Activated T-helper 1 cell treated with Interleukin-2 at 50 U/mL for 16 hours (primary cell): ENCODE data around the gene HMGB4.

Experiments
- DNase-seq: peaks from one replicate; pipeline ENCODE4 v3.0.0-alpha.2; 2020; ENCODE audit warnings: low read depth

Gene HMGB4, protein sequence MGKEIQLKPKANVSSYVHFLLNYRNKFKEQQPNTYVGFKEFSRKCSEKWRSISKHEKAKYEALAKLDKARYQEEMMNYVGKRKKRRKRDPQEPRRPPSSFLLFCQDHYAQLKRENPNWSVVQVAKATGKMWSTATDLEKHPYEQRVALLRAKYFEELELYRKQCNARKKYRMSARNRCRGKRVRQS

DNA sequence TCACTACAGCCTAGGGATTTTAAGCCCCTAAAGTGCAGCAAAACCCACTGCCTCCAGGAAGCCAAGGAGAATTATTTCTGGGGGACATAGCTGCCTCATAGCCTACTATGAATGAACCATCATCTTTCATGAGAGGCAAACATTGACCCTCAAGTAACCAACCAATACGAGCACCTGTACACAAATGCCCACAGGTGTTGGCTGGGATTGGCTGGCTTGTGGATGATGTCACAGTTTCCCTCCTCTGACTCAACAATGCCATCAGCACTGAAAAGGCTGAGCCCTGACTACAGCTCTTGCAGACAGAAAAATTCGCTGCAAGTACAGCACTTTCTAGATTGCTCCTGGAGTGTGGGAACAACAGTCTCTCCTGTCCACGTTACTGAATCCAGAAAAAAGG, at the start of gene HMGB4:
Gene HMGB4, plus strand, starts transcription at position 301 of the 400 bp plus-strand sequence. CDS start 113 bp downstream, outside the sequence.
- DNase-seq = no peak

DNA sequence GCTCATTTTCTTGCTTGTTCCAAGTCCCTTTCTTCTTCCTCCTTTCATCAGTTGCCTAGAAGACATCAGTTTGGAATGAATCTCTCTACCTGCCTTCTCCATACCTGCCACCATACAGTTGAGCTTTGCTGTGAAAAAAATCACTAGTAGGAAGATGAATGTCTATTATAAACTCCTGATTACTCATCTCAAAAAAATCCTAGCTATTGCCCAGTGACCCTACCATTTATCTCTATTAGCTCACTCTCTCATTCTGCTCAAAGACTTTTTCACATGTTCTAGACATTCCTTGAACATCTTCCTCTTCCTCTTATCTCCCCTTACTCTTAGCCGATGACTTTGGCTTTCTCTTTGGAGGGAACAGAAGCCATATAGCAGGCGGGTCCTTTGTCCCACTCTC, 49.7 kb upstream of the HMGB4 start:
- DNase-seq = no peak

DNA sequence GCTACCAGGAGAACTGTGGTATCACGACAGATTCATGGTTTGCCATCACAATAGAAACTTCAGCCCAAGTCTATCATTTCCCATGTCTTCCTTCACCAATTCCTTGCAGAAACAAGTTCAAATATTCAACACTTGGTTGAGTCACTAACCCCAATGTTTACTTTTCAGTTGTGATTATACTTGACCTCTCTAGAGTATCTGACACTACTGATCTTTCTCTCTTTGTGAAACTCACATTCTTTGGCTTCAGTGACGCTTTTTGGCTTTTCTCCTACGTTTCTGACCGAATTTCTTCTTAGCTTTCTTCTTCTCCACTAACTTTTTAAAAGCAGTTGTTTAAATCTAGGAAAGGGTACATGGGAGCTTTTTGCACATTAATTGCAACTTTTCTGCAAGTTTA, 48.8 kb upstream of the HMGB4 start:
- DNase-seq = no peak

DNA sequence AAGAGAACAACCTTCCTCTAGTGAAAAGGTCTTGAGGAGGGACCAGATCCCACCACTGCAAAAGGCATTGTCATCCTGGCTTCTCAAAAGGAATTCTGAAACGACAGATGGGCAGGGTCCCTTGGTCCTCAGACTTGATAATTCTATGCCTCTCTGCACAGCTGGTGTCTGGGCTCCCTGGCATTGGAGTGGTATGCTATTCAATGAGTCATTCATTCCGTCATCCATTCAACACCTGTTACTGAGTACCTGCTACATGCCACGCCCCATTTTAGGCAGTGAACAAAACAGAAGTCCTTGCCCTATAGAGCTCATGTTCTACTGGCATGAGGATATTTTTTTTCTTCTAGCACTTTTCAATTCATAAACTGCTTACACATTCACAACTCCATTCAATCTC, 45.8 kb upstream of the HMGB4 start:
- no peak for DNase-seq

DNA sequence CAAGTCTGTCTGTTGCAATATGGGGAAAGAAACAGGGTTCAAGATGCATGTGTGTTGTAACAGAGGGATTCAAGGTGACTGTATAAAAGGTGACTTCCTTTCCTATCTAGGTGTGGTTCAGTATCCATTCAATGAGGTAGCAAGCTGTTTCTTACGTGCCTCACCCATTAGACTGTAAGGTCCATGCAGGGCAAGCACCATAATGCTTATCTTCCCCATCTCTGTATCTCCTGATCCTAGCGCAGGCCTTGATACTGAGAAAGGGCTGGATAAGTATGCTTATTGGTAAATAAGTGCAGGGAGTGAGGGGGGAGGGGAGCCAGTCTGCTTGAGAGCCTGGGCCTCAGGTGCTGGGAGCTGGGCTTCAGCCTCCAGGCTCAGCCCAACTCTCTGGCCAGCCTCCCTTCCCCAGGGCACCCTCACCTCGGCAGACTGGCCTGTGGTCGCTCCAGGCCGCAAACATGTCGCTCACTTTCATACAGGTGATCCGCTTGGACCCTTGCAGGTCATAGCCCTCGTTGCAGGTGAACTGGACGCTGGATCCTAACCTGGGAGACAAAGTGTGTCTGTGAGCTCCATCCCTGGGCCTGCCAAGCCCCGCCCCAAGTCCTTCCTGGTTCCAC, 44.5 kb upstream of the HMGB4 start:
- DNase-seq = no peak

DNA sequence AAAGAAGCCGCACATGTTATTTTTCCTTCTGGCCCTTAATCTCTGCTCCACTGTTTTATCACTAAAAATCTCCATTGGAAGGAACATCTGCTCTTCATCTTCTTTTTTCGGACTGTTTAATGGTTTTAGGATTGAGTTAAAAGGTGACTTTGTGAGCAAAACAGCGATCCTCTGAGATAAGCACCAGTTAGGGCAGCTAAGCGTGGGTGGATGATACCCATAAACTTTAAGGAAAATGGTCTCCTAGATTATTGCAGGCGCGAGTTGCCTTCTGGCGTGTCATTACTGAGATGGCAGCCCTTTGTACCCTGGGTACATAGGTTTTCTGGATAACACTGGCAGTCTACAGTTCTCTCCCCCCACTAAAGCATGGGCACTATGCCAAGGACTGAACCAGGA, 44.0 kb upstream of the HMGB4 start:
- DNase-seq = no peak

DNA sequence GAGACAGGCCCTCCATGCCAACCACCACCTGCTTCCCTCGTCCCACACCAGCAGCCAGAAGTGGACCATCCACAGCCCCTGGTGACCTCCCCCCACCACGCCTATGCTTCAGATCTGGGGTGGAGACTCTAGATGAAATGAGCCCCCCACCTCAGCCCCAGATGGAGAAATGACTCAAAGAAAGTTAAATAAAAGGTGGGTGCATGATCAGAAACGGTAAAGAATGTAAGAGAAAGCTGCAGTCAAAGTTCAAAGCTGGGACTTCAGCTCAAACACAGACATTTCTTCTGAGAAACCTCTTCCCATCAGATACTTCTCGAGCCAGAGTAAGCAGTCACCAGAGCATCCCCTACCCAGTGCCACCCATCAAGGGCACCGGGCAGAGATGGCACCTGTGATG, 43.1 kb upstream of the HMGB4 start:
- no peak for DNase-seq

DNA sequence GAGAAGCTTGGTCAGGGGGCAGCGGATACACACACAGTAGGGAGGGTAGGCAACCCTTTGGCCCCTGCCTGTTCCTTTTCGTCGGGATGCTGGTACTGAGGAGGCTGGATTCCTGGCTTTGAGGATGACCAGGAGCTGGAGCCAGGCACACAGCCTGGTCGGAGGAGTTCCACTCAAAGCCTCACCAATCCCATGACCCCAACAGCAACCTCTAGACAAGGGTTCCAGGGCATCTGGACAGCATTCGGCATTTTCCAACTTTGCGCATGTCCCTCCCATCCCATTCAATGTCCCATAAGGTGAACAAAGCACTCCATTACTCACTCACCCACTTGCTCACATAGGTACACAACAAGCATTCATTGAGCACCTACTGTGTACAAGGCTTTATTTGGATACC, 42.6 kb upstream of the HMGB4 start:
- DNase-seq = no peak

DNA sequence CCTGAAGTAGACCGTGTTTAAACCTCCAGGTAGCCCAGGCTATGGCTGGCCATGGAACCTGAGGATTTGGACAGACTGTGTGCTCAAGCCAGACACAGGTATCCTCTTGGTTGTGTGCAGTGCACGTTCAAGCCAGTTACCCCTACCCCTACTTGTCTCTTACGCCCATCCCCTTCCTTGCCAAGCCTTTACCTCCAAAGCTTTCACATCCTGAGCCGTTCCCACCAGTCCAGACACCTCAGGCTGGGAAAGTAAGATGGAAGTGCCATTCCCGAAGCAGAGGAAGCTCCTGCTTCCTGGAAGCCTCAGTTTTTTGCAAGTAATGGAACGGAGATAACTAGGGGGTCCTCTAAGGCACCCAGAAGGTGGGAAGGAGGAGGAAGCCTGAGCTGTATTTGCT, 41.5 kb upstream of the HMGB4 start:
- no peak for DNase-seq

DNA sequence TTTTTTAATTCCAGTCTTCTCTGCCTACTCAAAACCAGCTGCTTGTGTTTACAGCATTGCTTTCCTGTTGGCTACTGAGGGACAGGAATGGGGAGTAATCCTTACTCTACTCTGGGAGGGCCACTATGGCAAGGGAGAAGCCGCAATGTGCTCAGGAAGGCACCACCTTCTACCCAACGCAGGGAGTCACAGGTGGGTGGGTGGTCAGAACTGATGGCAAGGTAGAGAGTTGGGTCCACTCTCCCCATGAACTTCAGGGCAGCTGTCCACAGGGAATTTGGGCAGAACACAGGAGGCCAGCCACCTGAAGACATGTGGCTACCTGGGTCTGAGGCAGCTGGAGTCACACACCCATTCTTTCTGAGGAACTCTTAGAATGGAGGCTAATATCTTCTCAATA, 40.5 kb upstream of the HMGB4 start:
- no peak for DNase-seq

DNA sequence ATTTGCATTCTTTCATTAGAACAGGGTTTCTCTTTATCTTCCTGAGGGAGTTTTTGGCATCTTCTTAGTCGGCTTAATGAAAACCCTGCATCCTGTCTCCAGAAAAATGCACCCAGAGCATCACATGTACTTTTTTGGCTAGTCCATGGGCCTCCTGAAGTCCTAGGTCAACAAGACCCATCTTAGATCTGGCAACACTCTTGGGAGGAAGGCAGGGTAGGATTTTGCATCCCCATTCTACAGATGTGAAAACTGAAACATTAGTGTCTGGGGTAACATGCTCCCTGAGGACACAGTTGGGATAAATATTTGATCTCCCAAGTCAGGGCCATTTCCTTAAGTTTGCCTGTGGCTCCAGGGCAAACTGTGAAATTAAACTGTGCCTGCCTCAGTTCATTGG, 40.0 kb upstream of the HMGB4 start:
- no peak for DNase-seq

DNA sequence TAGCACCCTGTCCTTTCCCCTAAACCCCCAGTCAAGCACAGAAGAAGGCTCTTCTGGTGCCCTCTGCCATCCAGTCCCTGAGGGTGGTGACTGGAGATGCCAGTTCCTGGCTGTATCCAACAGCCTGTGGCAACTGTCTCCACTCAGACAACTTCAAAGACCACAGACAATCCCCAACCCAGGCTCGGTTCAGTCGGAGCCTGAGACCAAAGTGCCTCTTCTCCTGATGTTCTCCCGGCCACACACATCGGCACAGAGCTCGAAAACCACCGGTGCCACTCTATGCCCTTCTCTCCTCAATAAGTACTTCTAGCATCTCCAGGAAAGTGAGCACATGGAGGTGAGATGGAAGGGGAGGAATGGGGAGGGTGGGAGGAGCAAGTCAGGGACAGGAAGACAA, 39.6 kb upstream of the HMGB4 start:
- DNase-seq = no peak

DNA sequence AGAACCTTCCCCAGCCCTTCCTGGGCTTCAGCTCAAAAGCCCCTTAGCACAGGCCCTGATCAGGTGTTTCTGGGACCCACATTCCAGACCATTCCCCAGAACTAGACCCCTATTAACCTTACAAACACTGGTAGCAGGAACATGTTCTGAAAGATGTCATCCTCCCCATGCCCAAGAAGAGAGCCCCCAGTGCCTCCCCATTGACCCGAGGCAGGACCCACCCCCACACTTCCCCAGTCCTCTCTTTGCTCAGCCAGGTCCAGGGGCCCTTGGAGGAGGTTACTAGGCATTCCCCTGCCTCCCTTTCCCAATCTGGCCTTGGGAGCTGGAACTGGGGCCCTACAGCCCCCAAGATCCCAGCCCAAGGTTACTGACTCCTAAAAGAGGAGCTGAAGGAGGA, 38.9 kb upstream of the HMGB4 start:
- DNase-seq = no peak

DNA sequence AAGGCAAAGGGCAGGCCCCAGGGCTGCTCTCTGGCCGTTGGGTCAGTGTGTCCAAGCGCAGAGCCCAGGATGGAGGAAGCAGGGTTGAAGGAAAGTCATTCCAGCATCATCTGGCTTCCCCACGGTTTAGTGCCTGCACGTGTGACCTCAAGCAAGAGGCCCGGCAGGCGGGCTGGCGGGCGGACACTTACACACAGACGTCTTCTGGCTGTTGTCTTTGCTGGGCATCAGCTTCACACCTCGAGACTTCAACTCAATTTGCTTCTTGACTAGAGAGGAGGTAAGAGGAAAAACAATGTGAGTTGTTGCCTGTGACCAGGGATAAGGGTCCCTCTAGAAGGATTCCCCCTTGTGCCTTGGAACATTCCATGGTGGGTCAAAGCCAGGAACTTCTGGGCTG, 38.4 kb upstream of the HMGB4 start:
- no peak for DNase-seq

DNA sequence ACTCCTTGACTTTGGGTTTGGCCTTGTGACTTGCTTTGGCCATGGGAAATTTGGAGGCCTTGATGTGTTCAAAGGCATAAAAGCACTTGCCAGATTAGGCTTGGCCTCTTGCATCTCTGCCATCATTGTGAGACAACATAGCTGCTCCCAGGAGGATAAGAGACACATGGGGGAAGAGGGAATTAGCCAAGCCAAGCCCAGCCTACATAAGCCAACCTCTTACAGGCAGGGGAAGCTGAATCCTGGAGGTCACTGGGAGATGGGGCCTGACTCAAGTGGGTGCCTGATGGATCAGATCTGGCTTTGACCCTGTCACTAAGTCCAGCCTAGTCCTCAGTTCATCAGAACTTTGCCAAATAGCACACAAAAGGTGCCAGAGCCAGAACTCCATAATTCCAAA, 37.6 kb upstream of the HMGB4 start:
- no peak for DNase-seq

DNA sequence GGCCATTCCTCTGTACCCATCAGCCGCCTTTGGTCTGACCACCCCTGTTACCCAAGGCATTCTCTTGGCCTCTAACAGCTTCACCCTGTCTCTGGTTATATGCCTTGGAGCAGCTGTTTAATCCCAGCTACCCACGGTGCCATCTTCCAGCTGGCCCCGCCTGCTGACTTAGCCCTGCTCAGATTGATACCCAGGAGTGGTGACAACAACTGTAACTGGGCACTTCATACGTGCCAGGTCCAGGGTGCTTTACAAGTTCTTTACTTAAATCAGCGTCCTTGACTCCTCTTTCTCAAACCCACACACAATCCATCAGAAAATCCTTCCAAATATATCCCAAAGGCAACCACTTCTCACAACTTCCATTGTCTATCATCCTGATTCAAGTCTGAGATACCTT, 37.2 kb upstream of the HMGB4 start:
- DNase-seq = no peak

DNA sequence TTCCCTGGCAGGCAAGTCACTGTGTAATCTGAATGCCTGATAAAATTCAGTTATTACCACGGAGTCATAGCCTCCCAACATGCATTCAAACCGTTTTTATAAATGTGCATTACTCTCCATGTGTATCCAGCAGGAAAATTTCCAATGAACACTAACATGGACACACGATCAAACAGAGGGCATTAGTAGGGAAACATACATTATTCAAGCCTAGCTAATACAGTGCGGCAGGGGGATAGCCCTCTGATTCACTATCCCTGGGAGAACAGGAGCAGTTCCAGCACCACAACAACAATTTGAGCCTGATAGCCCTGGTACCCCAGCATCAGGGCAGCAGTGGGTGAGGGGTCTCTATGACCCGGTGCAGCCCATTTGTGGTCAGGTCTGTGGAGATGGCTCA, 35.8 kb upstream of the HMGB4 start:
- no peak for DNase-seq

DNA sequence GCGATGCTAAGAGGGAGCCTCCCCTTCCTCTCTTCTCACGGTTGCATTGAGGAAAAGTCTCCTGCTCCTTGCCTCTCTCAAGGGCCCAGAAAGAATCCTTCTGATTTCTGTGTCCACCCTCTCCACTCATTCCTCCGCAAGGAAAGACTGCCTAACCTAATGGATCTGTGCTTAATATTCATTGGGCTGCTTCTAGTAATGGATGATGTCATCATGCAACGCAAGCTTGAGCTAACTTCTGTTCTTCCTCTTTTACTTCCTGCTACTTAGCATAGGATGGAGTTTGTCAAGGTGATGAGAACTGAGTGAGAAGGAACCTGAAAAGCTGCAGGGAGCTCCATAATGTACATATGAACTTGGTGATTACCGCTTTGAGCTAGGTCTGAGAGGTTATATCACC, 35.2 kb upstream of the HMGB4 start:
- DNase-seq = no peak

DNA sequence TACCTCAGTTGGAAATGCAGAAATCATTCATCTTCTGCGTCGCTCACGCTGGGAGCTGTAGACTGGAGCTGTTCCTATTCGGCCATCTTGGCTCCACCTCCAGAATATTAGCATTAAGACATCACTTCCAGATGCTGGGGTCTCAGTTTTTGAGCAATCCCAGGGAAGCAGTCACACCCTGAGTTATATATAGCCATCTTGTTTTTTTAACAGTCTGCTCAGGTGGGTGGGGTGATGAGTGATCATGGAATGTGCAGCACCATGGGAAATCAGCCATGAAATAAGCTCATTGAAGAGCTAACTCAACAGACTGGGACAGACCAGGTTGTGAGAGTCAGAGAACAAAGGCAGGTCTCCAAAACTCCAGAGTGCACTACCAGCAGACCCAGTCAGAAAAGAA, 27.0 kb upstream of the HMGB4 start:
- no peak for DNase-seq

DNA sequence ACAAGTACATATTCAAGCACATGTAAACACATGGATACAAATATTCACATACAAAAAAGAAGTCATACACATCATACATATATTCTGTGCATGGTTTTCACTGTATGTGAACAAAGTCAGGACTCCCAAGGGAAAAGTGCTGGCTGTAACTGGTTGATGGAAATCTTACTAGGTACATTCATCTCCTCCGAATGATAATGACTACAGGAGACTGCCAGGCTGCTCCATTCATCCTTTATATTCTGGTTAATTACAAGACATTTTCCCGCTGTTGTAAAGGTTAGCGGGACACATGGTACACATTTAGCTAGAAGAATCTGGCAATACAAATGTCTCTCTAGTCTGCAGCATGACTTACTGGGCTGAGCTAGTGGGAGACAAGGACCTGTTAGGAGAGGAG, 26.2 kb upstream of the HMGB4 start:
- no peak for DNase-seq

DNA sequence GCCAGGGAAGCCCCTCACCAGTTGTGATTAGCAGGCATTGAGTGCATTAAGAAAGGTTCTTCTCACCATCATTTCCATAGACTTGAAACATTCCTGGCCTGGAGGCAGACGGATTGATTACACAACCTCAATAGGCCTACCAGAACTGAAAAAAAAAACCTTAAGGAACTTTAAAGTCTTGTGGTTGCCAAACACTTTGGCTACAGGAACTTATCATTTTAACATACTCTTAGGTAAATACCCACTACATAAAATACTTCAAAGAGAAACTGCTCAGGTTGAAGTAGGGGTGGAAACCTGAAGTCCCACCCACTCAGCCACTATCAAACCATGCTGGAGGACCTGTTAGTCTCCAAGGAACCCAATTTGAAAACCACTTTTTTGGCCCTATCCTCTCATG, 22.4 kb upstream of the HMGB4 start:
- DNase-seq = no peak

DNA sequence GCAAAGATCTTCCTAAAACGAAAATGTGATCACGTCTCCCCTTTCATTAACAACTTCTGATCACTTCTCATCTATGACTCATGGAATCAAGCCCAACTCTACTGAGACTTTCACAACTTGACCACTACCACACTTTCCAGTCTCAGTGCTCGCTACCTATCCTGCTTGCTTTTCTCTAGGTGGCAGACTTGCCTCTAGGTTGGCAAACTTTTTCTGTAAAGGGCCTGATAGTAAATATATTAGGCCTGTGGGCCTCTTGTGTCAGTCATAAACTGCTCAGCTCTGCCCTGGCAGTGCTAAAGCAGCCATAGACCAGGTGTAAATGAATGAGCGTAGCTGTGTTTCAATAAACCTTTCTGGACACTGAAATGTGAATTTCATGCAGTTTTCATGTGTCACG, 21.5 kb upstream of the HMGB4 start:
- no peak for DNase-seq

DNA sequence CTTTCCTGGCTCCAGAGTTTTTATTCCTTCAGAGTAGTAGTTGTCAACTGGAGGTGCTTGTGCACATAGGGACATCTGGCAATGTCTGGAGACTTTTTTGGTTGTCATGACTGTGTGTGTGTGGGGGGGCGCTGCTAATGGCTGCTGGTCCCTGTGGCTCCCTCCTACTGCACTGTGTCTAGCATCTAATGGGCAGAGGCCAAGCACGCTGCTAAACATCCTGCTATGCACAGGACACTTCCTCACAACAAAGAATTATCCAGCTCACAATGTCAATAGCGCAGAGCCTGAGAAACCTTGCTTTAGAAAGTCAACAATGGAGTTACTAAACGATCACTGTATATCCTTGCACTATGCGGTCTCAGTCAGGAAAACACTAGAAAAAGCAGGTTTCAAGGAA, 19.7 kb upstream of the HMGB4 start:
- DNase-seq = no peak

DNA sequence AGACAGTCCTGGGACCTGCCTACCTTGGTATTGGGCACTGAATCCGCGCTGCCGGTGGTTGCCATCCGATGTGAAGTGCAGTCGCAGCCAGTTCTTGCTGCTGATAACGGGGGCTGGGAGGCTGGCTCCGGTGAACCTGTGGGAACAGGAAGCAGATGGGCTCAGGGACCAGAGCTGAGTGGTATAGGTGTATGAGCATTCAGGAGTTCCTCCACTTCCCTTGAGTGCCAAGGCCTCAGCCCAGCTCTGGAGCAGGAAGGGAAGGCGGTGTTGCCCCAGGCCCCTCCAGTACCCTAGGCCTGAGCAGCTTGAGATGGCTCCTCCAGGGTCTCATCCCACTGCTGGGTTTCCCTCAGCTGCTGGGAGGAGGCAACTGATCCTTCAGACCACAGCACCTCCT, 17.0 kb upstream of the HMGB4 start:
- no peak for DNase-seq
